Tongue (tissue), 2 donors: ENCODE measurements around the gene ST6GALNAC3. TPM values are rescaled to one million over a fixed set of nuclear protein-coding genes. Genes with fewer than 3 reads are reported as not detected.
A peak's percentile ranks its signal among the peaks of the same experiment; 100 is the strongest.

ENCODE experiments used
- DNase-seq: peaks from one replicate; pipeline ENCODE4 v3.0.0-alpha.2; 2015
- total RNA-seq: library from RNA; depleted of rRNA; stranded (reverse); fragments of >200 nt; gene quantifications from one replicate; pipeline ENCODE4 v1.2.3, GENCODE V29; 2014

The ST6GALNAC3 gene
- total RNA-seq, 1 donor from 2014 or later, result 6.5 TPM

DNA sequence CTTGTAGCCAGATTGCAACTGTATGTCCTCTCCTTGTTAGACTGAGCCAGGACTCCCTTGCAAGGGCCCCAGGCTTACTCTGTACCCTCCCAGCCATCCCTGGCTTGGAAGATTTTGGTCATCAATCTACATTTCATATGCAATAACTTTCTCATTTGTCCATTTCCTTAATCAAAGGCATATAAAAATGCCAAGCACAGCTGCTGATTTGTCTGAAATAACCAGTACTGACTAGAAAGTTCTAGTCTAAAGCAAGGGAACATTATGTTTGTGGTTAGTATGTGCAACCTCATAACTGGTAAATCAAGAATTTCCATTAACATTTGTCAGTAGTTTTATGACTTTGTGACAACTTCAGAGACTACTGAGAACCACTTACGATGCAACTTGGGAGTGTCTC lies 370.2 kb downstream of the ST6GALNAC3 start:
- no peak for DNase-seq

DNA sequence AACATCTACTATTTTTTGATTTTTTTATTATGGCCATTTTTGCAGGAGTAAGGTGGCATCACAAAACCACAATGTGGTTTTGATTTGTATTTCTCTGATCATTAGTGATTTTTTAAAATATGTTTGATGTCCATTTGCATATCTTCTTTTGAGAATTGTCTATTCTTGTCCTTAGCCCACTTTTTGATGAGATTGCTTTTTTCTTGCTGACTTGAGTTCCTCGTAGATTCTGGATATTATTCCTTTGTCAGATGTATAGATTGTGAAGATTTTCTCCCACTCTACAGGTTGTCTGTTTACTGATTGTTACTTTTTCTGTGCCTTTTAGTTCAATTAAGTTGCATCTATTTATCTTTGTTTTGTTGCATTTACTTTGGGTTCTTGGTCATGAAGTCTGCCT lies 375.7 kb downstream of the ST6GALNAC3 start:
- no peak for DNase-seq

DNA sequence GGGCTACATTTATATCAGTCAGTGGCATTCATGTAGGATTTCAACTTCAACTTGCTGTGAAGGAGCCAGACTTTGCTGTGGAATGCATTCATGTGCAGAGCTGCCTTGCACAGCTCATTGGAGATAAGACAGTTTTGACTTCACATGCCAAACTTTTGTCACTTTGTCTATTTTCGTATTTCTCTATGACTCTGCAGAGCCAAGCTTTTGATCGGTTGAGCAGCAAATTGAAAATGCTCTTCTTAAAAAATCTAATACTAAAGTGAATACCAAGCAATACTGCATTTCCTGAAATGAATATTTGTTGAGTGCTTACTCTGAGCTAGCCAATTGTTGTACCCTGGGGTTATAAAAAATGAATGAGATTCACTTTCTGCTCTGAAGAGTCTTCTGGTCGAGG lies 388.7 kb downstream of the ST6GALNAC3 start:
- DNase-seq, result no peak

DNA sequence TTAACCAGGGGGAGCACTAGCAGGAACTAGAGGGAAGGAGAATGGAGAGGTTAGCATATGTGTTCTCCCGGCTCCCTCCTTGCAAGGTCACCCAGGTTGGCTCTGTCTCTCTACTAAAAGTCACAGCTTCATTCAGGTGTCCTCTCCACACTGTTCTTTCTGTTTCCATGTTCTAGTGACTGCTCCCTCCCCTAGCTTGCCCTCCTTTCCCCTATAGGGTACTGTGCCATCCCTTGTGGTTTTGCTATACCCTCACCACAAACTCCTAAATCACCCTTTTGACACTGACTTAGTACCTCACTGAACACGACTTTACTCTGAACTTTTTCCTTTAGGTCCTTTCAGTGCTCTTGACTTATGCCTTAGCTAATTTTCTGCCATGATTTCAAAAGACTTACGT lies 389.3 kb downstream of the ST6GALNAC3 start:
- DNase-seq, result no peak

DNA sequence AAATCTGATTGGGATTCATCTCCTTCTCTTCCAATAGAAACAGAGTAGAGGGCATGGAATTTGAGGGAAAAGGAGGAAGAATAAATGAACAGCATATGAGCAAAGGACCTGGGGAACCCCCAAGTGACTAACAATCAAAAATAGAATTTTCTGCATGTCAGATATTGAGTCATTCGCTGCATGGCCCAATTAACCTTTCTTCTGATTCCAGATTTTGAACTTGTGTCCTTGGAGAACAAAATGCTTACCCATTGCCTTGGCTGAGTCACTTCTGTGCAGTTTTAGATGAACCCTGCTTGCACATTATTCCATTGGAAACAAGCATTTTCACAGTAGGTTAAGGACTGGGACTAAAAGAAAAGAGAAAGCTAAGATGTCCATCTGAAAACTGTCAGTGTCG lies 390.5 kb downstream of the ST6GALNAC3 start:
- no peak for DNase-seq

DNA sequence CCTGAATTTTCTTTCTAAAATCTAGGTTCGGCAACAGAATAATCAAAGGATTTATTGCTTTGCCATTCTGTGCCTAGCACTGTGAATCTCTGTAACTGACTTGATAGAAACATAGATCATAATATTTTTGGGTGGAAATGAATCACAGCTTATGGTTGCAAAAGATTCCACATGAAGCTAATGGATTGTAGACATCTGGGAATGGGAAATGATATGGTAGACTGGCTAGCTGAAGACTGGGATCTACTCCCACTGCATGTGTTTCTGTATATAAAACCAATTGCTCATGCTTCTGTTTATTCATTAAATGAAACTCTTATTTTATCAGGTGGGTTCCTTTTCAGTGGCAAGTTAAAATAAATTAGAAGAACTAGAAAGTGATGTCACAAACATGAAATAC lies 395.6 kb downstream of the ST6GALNAC3 start:
- no peak for DNase-seq

DNA sequence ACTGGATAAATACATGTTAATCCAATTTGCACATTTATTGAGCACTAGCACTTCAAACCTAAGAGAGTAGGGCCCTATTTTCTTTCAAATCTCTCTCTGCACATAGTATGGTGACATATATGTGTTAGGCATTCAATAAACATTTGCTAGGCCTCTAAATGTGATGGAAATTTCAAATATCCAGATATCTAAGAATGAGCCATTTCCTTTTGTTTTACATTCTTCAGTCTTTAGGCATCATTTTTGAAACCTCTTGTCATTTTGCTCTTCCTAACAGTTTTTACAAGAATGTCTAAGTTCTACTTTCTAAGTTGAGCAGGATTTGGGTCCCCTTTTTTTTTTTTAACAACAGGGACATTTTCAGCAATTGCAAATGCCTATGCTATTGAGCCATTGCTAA lies 397.0 kb downstream of the ST6GALNAC3 start:
- DNase-seq, result no peak

DNA sequence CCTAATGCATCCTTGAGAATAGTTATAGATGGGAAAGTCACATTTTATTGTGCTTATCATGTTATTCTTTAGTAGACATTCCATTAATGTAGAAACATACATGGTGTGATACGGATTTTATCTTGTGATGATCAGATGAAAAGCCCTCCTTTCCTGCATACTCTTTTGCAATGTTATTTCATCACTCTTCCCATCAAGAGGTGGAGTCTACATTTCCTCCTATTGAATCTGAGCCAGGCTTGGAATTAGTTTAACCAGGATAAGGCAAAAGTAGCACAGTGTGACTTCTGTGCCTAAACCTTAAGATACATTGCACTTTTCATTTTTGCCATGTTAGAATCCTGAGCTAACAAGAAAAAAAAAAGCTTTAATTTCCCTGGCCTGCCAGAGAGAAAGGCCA lies 399.0 kb downstream of the ST6GALNAC3 start:
- DNase-seq, result no peak

DNA sequence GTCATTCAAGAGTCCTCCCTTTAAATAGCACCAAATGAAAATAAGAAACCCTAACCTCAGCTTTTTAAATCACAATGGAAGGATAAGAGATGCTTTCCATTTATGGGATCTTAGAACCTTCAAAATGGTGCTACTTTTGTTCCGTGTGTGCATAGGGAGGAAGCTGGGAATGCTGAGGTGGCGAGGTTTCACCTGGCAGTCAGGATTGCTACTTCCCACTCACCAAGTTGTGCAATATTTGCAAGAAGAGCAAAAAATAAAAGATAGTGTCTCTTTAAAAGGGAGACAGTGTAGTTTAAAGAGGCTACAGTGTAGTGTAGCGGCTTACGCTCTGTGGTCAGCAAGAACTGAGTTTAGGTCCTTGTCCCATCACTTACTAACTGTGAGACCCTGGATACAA lies 400.4 kb downstream of the ST6GALNAC3 start:
- DNase-seq, result no peak

DNA sequence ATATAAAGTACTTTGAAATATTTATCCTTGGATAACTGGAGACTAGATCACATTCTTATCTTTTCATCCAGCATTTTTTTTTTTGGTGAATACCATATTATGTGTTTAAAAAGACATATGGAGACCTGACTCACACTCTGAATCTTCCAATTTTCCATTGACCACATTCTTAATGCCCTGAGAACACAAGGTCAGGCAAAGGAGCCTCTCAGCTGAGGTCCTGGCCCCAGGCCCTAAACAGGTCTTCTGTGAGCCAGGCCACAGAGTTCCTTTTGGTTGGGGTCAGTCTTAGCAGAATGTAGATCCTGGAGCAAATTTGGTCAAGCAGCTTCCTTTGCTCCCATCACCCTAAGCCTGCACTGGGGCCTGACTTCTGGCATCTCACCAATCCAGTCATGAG lies 402.6 kb downstream of the ST6GALNAC3 start:
- no peak for DNase-seq

DNA sequence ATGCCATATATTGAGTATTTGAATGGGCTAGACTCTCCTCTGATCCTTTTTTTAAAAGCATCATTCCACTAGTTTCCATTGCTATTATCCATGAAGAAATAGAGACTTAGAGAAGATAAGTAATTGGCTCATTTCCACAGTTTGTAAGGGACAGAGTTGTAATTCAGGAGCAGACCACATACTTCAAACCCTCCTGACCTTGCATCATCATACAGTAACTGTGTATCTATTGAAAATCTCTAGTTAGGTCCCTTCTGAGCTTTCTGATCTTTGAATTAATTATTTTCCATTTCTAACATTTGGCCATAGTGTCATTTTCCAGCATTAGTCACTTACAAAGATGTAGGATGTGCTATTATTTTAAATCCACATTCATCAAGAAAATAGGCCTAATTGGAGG lies 406.3 kb downstream of the ST6GALNAC3 start:
- no peak for DNase-seq

DNA sequence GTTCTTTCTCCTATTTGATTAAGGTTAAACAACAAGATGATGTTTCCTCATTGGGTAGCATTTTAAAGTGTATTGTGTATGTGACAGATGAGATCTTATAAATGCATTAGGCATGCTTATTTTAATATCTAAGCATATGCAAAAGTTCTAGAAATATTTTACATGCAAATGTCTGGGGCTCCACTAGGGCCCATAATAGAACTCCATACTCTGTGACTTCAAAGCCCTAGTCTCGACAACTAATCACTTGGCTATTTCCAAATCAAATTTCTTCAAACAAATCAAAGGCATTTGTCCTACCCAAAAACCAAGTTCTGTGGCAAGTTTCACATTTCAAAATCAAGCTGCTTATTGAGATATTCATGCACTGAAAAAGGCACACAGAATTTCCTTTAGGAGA lies 407.1 kb downstream of the ST6GALNAC3 start:
- no peak for DNase-seq

DNA sequence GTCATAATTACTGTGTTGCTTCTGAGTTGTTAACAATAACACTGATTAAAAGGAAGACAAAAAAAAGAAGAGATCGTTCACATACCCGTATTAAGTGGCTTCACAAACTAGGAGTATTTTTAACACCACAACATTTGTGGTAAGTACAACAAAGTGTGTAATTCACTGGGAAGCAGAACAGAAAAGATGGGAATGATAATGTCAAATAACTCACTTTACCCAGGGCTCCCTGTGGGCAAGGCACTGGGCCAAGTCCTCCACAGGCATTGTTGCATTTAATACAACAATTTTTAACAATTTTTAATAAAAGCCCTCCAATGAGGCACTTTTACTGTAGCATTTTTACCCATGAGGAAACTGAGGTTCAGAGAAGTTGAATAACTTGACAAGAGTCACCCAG lies 407.7 kb downstream of the ST6GALNAC3 start:
- no peak for DNase-seq

DNA sequence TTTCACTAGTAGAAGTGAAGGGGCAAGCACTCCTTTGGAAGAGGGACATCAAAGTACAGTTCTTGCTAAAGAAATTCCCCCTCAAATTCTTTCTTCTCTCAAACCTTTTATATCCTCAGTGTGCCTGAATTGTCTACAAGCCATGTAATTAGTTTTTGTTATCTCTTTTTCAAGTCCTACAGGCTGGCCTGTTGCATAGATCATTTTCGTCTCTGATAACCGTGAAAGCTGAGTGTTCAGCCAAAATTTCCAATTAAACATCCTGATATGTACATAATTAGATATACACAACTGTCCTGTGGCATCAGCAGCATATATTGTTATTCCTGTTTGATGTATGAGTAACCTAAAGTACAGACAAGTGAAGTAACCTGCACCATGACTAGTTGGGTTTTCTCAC lies 417.2 kb downstream of the ST6GALNAC3 start:
- no peak for DNase-seq

DNA sequence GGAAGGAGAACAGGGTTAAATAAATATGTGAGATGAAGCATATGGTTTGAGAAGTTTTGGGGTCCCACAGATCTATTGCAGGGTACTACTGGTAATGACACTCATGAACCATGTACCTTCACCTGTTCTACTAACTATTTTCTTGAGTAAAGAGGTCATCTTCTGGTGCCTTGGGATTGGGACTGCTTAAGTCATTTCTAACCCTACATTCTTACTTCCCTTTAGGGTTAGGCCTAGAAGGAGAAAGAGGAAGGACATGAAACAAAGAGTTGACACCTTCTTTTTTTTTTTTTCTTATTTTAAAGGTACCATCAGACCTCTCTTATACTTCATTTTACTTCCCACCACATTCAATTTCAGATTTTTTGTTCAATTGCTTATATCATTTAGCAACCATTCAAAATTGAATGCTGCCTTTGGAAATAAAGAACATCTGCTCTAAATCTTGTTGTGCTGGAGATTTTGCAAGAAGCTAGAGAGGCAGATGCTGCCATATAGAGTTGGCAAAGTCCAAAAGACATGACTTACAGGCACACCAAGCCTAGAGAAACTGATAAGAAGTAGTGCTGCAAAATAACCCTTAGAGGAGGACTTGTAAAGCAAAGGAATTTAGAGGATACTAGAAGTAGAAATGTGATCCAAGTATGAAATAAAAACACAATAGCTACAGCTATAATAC lies 418.3 kb downstream of the ST6GALNAC3 start:
- DNase-seq, result no peak

DNA sequence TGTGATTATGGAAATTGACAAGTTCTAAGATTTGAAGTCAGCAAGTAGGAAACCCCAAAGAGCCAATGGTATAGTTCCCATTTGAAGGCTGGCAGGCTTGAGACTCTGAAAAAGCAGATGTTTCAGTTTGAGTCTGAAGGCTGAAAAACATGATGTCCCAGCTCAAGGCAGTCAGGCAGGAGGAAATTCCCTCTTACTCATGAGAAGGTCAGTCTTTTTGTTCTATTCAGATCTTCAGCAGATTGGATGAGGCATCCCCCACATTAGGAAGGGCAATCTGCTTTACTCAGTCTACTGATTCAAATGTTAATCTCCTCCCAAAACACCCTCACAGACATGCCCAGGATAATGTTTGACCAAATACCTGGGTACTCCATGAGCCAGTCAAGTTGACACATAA lies 420.3 kb downstream of the ST6GALNAC3 start:
- DNase-seq, result no peak

DNA sequence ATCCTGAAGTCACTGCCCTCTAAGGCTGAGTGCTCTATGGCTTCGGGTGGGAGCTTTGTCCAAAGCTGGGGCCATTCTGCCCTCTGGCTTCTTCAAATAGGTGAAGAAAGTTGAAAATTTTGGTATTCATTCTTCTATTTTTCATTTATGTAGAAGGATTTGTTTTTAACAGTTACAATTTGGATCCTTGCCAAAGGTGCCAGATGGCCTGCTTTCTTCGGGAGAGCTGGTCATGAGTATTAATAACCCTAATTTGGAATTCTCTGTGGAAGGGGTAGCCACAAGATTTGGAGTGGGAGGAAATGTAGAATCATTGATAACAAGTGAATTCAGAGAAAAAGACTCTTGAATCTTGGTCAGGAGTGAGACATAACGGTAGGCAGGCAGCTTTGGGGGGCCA lies 422.3 kb downstream of the ST6GALNAC3 start:
- DNase-seq, result peak; percentile 44

DNA sequence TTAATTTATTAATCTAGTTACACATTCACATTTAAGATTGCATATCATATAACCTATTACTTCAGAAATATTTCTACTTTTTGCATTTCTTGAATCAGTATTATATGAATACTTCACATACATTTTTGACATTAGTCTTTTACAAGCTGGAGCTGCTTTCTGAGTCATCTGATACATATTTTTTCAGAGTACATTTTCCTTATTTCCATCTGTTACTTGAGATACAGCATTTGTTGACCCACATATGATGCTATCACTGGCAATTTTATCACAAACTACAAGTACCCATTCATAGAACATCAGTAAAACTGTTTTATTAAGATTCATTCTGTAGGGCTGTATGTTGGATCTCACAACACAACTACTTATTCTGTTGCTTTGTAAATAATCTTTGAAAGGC lies 425.6 kb downstream of the ST6GALNAC3 start:
- DNase-seq, result no peak

DNA sequence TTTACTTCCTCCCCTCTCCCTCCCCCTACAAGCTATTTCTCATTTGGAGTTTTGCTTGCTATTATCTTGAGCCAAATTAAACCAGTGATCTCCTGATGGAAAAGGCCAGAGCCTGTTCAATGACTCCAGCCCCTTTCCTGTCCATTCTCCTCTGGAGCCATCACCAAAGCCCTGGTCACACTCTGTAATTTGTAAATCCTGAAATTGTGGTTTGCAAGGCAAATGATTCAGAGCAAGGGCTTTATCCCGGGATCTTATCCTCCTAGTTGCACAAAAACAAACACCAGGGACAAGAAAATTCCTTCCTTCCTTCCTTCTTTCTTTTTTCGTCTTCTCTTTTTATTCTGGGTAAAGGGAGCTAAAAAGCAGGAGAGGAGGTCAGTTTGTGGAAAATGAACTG lies 426.6 kb downstream of the ST6GALNAC3 start:
- DNase-seq, result no peak

DNA sequence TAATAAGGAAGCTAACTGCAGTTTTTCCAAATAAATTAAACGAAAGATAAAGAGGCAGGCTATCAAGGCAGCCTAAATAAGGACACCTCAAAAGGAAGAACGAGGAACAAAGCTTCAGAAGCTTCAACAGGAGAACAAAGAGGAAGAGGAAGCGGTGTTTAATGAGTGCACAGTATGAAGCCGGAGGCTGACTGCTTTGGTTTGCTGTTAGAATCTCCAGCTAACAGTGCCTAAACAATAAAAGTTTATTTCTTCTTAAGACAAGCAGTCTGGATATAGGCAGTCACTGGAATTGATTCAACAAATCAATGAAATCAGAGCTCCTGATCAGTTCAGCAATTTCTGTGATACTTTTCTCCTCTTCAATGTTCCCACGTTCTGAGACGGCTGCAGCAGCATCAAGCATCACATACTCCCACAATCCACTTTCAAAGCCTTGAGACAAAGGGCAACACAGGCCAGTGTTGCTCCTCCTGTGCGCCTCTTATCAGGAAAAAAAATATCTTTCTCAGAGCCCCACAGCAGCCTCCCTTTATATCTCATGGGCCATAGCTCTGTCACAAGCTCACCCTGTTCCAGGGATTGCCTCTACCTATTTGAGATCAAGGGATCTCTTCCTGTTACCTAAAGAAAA lies 427.2 kb downstream of the ST6GALNAC3 start:
- no peak for DNase-seq

DNA sequence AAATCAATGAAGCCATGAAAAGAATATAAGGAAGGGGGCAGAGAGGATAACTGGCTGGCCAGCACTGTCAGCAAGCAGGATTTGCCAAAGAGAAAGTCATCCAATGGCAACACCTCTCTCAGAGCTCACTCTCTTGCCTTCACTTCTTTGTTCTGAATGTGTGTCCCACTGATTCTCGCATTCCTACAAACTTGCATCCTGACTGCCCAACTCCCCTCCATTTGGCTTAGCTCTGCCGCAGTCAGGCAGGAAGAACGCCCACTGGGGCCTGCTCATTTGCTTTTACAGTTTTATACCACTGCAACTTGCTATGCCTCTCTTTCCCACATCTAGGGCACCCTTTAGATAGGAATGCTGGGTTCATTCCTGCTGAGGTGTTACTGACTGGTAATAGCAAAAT lies 428.6 kb downstream of the ST6GALNAC3 start:
- DNase-seq, result no peak

DNA sequence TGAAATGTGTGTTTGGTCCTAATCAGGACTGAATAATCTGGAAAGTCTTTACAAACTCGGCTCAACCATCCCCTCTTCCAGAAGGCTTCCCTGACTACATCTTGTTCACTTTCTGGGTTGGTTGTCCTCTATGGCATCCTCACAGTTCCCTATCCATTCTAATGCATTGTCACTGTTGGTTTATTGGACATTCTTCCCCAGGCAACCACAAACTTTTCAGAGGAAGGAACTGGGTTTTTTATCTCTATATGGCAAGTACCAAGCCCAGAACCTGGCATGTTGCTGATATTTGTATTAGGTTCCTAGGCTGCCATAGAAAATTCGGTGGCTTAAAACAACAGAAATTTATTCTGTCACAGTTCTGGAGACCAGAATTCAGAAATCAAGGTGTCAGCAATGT lies 429.2 kb downstream of the ST6GALNAC3 start:
- DNase-seq, result no peak

DNA sequence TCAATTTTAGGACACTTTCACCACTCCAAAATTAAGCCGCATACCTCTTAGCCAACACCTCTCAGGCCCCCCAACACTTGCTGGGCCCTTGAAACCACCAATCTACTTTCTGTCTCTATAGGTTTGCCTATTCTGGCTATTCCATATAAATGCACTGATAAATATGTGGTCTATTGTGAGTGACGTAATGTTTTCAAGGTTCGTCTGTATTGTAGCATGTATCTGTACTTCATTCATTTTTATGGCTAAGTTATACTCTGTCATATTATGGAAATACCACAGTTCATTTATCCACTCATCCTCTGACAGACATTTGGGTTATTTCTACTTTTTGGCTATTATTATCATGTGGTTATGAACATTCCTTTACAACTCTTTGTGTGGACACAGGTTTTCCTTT lies 432.8 kb downstream of the ST6GALNAC3 start:
- no peak for DNase-seq

DNA sequence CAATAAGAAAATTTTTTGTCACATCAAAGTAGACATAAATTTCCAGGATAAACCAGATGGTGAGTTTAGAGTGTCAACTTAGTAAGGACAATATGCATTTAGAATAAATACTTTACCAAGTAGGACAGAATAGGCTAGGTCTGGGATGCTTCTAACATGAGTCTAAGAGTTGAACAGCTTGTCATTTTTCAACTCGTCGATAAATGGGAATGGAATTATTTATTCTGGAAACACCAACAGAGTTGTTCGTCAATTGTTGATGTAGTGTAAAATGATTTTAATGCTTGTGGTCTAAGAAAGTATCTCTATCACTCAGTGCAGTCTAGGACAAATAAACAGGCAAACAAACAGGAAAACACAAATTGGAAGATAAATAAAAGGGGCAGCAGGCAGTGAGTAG lies 434.3 kb downstream of the ST6GALNAC3 start:
- DNase-seq, result no peak
